ENCODE measurements around the gene IGLL1.
"Not testable (repeated sequence)": the region's sequence is repeated elsewhere in the genome, so short reads cannot be mapped to it uniquely, and the experiment has no call there.

IGLL1 gene

DNA sequence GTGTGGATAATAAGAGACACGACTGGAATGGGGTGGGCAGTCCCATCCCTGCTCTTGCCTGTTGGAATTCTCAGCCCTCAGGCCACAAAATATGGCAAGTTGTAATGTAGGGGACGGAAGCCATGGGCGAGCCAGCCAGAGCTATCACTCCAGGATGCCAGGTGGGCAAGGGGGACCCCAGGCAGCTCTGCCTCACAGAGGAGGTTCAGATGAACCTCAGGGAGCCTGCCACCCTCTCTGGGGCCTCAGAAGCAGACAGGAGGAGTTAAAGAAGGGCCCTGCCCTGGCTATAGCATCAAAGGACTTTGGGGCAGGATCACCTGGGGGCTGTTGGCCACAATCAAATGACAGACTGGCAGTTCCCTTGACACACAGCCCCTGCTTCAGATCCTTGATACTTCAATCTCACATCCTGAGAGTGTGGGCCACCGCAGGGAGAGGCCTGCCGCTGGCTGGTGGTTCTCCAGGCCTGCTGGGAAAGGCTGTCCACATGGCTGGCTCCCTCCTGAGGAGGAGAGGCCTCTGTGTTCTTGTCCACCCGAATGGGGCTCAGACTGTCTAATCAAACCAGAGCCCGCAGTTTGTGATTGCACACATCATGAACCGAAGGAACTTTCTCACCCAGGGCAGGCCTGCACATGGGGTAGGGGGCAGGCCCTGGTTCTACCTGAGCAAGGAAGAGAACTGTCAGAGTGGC lies 31.4 kb downstream of the IGLL1 start:
- in situ Hi-C loops (cut with MboI; ENCODE audit: low sequenced_read_pairs, unreplicated experiment), result loop anchor here (10.0 kb wide), 1 partner anchor 296 kb away; no protein-coding TSS in a partner anchor
- DNase-seq (ENCODE audit: low spot score), result no peak

GRCh38 chr22:23547818-23548500 lies 32.1 kb downstream of the IGLL1 start:
- DNase-seq (ENCODE audit: low spot score), result no peak
- TF ChIP-seq, protein P1, sequence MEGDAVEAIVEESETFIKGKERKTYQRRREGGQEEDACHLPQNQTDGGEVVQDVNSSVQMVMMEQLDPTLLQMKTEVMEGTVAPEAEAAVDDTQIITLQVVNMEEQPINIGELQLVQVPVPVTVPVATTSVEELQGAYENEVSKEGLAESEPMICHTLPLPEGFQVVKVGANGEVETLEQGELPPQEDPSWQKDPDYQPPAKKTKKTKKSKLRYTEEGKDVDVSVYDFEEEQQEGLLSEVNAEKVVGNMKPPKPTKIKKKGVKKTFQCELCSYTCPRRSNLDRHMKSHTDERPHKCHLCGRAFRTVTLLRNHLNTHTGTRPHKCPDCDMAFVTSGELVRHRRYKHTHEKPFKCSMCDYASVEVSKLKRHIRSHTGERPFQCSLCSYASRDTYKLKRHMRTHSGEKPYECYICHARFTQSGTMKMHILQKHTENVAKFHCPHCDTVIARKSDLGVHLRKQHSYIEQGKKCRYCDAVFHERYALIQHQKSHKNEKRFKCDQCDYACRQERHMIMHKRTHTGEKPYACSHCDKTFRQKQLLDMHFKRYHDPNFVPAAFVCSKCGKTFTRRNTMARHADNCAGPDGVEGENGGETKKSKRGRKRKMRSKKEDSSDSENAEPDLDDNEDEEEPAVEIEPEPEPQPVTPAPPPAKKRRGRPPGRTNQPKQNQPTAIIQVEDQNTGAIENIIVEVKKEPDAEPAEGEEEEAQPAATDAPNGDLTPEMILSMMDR (IDR thresholded peaks at IDR 0.05; ENCODE audit: borderline replicate concordance, control extremely low read depth, extremely low read depth, insufficient read depth, missing control alignments), result no peak
- in situ Hi-C loops (cut with MboI; ENCODE audit: low sequenced_read_pairs, unreplicated experiment), result loop anchor here (10.0 kb wide), 1 partner anchor 297 kb away; no protein-coding TSS in a partner anchor

More for the DNA sequence above, 31.4 kb downstream of the IGLL1 start:
- TF ChIP-seq, protein P1 (IDR thresholded peaks at IDR 0.05; ENCODE audit: borderline replicate concordance, control extremely low read depth, extremely low read depth, insufficient read depth, missing control alignments), result no peak

- in situ Hi-C loops (cut with MboI; ENCODE audit: low sequenced_read_pairs, unreplicated experiment), result loop anchor here (10.0 kb wide), 1 partner anchor 297 kb away; no protein-coding TSS in a partner anchor
- not testable (repeated sequence) for DNase-seq (ENCODE audit: low spot score)
Measured at GRCh38 chr22:23547382-23547781, 32.7 kb downstream of the IGLL1 start.

GRCh38 chr22:23544852-23545251 lies 35.2 kb downstream of the IGLL1 start:
- no peak for DNase-seq (ENCODE audit: low spot score)
- TF ChIP-seq, protein P1 (IDR thresholded peaks at IDR 0.05; ENCODE audit: borderline replicate concordance, control extremely low read depth, extremely low read depth, insufficient read depth, missing control alignments), result no peak
- in situ Hi-C loops (cut with MboI; ENCODE audit: low sequenced_read_pairs, unreplicated experiment), result loop anchor here (10.0 kb wide), 1 partner anchor 300 kb away; no protein-coding TSS in a partner anchor

DNA sequence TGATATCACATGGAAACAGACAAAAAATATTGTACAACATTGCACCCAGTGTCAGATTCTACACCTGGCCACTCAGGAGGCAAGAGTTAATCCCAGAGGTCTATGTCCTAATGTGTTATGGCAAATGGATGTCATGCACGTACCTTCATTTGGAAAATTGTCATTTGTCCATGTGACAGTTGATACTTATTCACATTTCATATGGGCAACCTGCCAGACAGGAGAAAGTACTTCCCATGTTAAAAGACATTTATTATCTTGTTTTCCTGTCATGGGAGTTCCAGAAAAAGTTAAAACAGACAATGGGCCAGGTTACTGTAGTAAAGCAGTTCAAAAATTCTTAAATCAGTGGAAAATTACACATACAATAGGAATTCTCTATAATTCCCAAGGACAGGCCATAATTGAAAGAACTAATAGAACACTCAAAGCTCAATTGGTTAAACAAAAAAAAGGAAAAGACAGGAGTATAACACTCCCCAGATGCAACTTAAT lies 36.5 kb downstream of the IGLL1 start:
- in situ Hi-C loops (cut with MboI; ENCODE audit: low sequenced_read_pairs, unreplicated experiment), result loop anchor here (10.0 kb wide), 1 partner anchor 301 kb away; no protein-coding TSS in a partner anchor
- not testable (repeated sequence) for DNase-seq (ENCODE audit: low spot score)

DNA sequence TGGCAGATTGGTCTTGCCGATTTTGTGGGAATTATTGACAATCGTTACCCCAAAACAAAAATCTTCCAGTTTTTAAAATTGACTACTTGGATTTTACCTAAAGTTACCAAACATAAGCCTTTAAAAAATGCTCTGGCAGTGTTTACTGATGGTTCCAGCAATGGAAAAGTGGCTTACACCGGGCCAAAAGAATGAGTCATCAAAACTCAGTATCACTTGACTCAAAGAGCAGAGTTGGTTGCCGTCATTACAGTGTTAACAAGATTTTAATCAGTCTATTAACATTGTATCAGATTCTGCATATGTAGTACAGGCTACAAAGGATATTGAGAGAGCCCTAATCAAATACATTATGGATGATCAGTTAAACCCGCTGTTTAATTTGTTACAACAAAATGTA lies 37.2 kb downstream of the IGLL1 start:
- TF ChIP-seq, protein P1 (IDR thresholded peaks at IDR 0.05; ENCODE audit: borderline replicate concordance, control extremely low read depth, extremely low read depth, insufficient read depth, missing control alignments), result no peak
- DNase-seq (ENCODE audit: low spot score), result no peak
- in situ Hi-C loops (cut with MboI; ENCODE audit: low sequenced_read_pairs, unreplicated experiment), result loop anchor here (10.0 kb wide), 1 partner anchor 302 kb away; no protein-coding TSS in a partner anchor

DNA sequence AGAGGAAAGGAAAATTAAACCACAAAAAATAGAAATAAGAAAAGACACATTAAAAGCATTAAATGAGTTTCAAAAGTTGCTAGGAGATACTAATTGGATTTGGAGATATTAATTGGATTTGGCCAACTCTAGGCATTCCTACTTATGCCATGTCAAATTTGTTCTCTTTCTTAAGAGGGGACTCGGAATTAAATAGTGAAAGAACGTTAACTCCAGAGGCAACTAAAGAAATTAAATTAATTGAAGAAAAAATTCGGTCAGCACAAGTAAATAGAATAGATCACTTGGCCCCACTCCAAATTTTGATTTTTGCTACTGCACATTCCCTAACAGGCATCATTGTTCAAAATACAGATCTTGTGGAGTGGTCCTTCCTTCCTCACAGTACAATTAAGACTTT lies 37.7 kb downstream of the IGLL1 start:
- not testable (repeated sequence) for DNase-seq (ENCODE audit: low spot score)
- in situ Hi-C loops (cut with MboI; ENCODE audit: low sequenced_read_pairs, unreplicated experiment), result loop anchor here (10.0 kb wide), 1 partner anchor 302 kb away; no protein-coding TSS in a partner anchor

DNA sequence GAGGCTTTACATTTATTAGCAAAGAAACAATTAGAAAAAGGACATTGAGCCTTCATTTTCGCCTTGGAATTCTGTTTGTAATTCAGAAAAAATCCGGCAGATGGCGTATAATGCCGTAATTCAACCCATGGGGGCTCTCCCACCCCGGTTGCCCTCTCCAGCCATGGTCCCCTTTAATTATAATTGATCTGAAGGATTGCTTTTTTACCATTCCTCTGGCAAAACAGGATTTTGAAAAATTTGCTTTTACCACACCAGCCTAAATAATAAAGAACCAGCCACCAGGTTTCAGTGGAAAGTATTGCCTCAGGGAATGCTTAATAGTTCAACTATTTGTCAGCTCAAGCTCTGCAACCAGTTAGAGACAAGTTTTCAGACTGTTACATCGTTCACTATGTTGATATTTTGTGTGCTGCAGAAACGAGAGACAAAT lies 38.2 kb downstream of the IGLL1 start:
- in situ Hi-C loops (cut with MboI; ENCODE audit: low sequenced_read_pairs, unreplicated experiment), result loop anchor here (10.0 kb wide), 1 partner anchor 303 kb away; no protein-coding TSS in a partner anchor
- DNase-seq (ENCODE audit: low spot score), result not testable (repeated sequence)
- TF ChIP-seq, protein P1 (IDR thresholded peaks at IDR 0.05; ENCODE audit: borderline replicate concordance, control extremely low read depth, extremely low read depth, insufficient read depth, missing control alignments), result peak; percentile 30

DNA sequence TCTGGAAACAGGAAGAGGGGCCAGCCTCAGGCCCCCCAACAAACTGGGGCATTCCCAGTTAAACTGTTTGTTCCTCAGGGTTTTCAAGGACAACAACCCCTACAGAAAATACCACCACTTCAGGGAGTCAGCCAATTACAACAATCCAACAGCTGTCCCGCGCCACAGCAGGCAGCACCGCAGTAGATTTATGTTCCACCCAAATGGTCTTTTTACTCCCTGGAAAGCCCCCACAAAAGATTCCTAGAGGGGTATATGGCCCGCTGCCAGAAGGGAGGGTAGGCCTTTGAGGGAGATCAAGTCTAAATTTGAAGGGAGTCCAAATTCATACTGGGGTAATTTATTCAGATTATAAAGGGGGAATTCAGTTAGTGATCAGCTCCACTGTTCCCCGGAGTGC lies 39.3 kb downstream of the IGLL1 start:
- not testable (repeated sequence) for DNase-seq (ENCODE audit: low spot score)
- in situ Hi-C loops (cut with MboI; ENCODE audit: low sequenced_read_pairs, unreplicated experiment), result loop anchor here (10.0 kb wide), 1 partner anchor 304 kb away; no protein-coding TSS in a partner anchor

DNA sequence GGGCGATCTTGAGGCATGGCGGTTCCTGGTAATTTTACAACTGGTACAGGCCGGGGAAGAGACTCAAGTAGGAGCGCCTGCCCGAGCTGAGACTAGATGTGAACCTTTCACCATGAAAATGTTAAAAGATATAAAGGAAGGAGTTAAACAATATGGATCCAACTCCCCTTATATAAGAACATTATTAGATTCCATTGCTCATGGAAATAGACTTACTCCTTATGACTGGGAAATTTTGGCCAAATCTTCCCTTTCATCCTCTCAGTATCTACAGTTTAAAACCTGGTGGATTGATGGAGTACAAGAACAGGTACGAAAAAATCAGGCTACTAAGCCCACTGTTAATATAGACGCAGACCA lies 40.3 kb downstream of the IGLL1 start:
- in situ Hi-C loops (cut with MboI; ENCODE audit: low sequenced_read_pairs, unreplicated experiment), result loop anchor here (10.0 kb wide), 1 partner anchor 305 kb away; no protein-coding TSS in a partner anchor
- not testable (repeated sequence) for DNase-seq (ENCODE audit: low spot score)
